AG04449 (cell line): Measurements from ENCODE around the gene ZNF626.

Experiments
- CTCF ChIA-PET: fragments of 350-600 bp; formaldehyde crosslinking; extraction: SDS; loops from one replicate; lab custom pipeline; 2021; ENCODE audit warnings: antibody characterized with exemption; lab: Yijun Ruan, JAX
- POLR2A ChIA-PET: fragments of 400-600, 350-600 bp; formaldehyde crosslinking; extraction: SDS; loops from one replicate; lab custom pipeline; 2020; ENCODE audit warnings: antibody characterized with exemption, inconsistent platforms; lab: Yijun Ruan, JAX
- DNase-seq: peaks from one replicate; pipeline ENCODE4 v3.0.0-alpha.2; 2010; ENCODE audit warnings: low read depth, low spot score
- H3K4me3 ChIP-seq: 2 replicates; pipeline ENCODE4 v1.5.1; 2011; ENCODE audit warnings: low read depth, mild to moderate bottlenecking, control low read depth, low read length
- CTCF ChIP-seq: IDR thresholded peaks from one replicate; pipeline ENCODE4 v1.5.1; 2011; ENCODE audit warnings: mild to moderate bottlenecking, moderate library complexity, low read length, control low read depth, inconsistent platforms; ENCODE audit not compliant: insufficient read depth; ENCODE audit errors: missing control alignments

Gene ZNF626

GRCh38 chr19:20611866-20612265 lies 49.5 kb downstream of the ZNF626 start:
- no peak for DNase-seq
- no peak for TF ChIP-seq CTCF
- H3K4me3 ChIP-seq: no peak overlapping the region
- ChIA-PET CTCF (no interaction called here), POLR2A (no interaction called here)

- ChIA-PET POLR2A (no interaction called here), CTCF (no interaction called here)
- DNase-seq: no peak
- H3K4me3 ChIP-seq: no peak overlapping the region
- TF ChIP-seq CTCF: no peak
Measured at GRCh38 chr19:20607943-20608342, 53.4 kb downstream of the ZNF626 start.
